K562 (cell line): ENCODE data around the gene CDC20B.

Source experiments
- CBX5 ChIP-seq: IDR thresholded peaks from 2 replicates; pipeline ENCODE4 v1.6.1; 2014; ENCODE audit warnings: low read depth, borderline replicate concordance
- PKNOX1 ChIP-seq: fragments of 450-650 bp; IDR thresholded peaks from 2 replicates; pipeline ENCODE4 v1.6.1; 2016
- POLR2A ChIP-seq: fragments of 450-650 bp; conservative IDR thresholded peaks from 2 replicates; pipeline ENCODE4 v1.6.1; 2016
- PRDM10 ChIP-seq: fragments of 450-650 bp; IDR thresholded peaks from 2 replicates; pipeline ENCODE4 v1.6.1; 2018; ENCODE audit not compliant: partially characterized antibody
- SMC3 ChIP-seq: conservative IDR thresholded peaks from 2 replicates; pipeline ENCODE4 v1.6.1; 2011; ENCODE audit warnings: low read depth, low read length, improper control_type of control experiment; ENCODE audit not compliant: insufficient read depth

GRCh38 chr5:55154873-55155272 lies 18.1 kb downstream of the CDC20B start:
- TF ChIP-seq SMC3 = no peak
- TF ChIP-seq POLR2A = no peak
- no peak for TF ChIP-seq PKNOX1
- no peak for TF ChIP-seq PRDM10
- no peak for TF ChIP-seq CBX5
